SK-N-SH (cell line): ENCODE results near the gene EIF2B5. TPM values are rescaled to one million over a fixed set of nuclear protein-coding genes. Genes with fewer than 3 reads are reported as not detected.

Experiments
- CTCF ChIA-PET: fragments of 300-600, 350-600 bp; formaldehyde crosslinking; extraction: SDS; loops from one replicate; lab custom pipeline; 2021; lab: Yijun Ruan, JAX
- POLR2A ChIA-PET: fragments of 350-600 bp; sonication (Branson Sonifier 250); formaldehyde crosslinking; extraction: SDS; loops from one replicate; lab custom pipeline; 2020; ENCODE audit warnings: antibody characterized with exemption, inconsistent platforms; lab: Yijun Ruan, JAX
- DNase-seq: peaks from one replicate; pipeline ENCODE4 v3.0.0; 2012
- H2AFZ ChIP-seq: fragments of 200-600 bp; sonication (generic); 2 replicates; pipeline ENCODE4 v1.8.1; 2016; ENCODE audit warnings: antibody characterized with exemption, mild to moderate bottlenecking, low read depth
- H3F3A ChIP-seq: fragments of 200-600 bp; sonication (generic); replicated peaks from 2 replicates; pipeline ENCODE3; 2016; ENCODE audit warnings: antibody characterized with exemption, mild to moderate bottlenecking; ENCODE audit not compliant: insufficient read depth
- H3K27ac ChIP-seq, 2 experiments: fragments of 200-500 bp in 1 of 2; fragments of 200-600 bp in 1 of 2; sonication (Bioruptor generic) in 1 of 2; sonication (generic), shearing (Covaris generic) in 1 of 2; 2 replicates each; pipeline versions ENCODE4 v1.5.1 to v1.6.1; 2014 to 2016; ENCODE audit warnings: low read depth in 2 of 2, inconsistent platforms in 1 of 2, low read length in 1 of 2, mild to moderate bottlenecking in 1 of 2, mixed read lengths in 1 of 2
- H3K27me3 ChIP-seq: fragments of 200-600 bp; sonication (generic), shearing (Covaris generic); 2 replicates; pipeline ENCODE4 v1.6.1; 2016; ENCODE audit warnings: mixed run types; ENCODE audit not compliant: insufficient read depth
- H3K36me3 ChIP-seq, 2 experiments: fragments of 200-500 bp in 1 of 2; fragments of 200-600 bp in 1 of 2; sonication (Bioruptor generic) in 1 of 2; sonication (generic) in 1 of 2; replicated peaks in 1 of 2; 2 replicates each; pipeline versions ENCODE3 to v1.5.1; 2014 to 2016; ENCODE audit warnings: low read length in 1 of 2, mild to moderate bottlenecking in 1 of 2; ENCODE audit not compliant: insufficient read depth in 2 of 2, control insufficient read depth in 1 of 2
- H3K4me1 ChIP-seq, 2 experiments: fragments of 200-500 bp in 1 of 2; fragments of 200-600 bp in 1 of 2; sonication (Bioruptor generic) in 1 of 2; sonication (generic), shearing (Covaris generic) in 1 of 2; 2 replicates each; pipeline versions ENCODE4 v1.5.1 to v1.6.1; 2014 to 2016; ENCODE audit warnings: low read depth in 1 of 2, low read length in 1 of 2, mixed run types in 1 of 2; ENCODE audit not compliant: insufficient read depth in 2 of 2, control insufficient read depth in 1 of 2
- H3K4me2 ChIP-seq: fragments of 200-600 bp; sonication (generic), shearing (Covaris generic); 2 replicates; pipeline ENCODE4 v1.6.1; 2017; ENCODE audit warnings: mixed run types
- H3K4me3 ChIP-seq, 2 experiments: fragments of 200-500 bp in 1 of 2; fragments of 200-600 bp in 1 of 2; sonication (Bioruptor generic) in 1 of 2; sonication (generic), shearing (Covaris generic) in 1 of 2; 2 replicates each; pipeline versions ENCODE4 v1.5.1 to v1.8.1; 2014 to 2016; ENCODE audit warnings: low read depth in 2 of 2, inconsistent platforms in 1 of 2, low read length in 1 of 2, mild to moderate bottlenecking in 1 of 2, mixed read lengths in 1 of 2, moderate library complexity in 1 of 2
- H3K79me2 ChIP-seq: fragments of 200-600 bp; sonication (generic); 2 replicates; pipeline ENCODE4 v1.8.1; 2017; ENCODE audit warnings: mild to moderate bottlenecking; ENCODE audit not compliant: insufficient read depth
- H3K9ac ChIP-seq: fragments of 200-600 bp; sonication (generic); 2 replicates; pipeline ENCODE4 v1.6.1; 2017; ENCODE audit warnings: mixed run types
- H3K9me2 ChIP-seq: fragments of 200-600 bp; sonication (generic); 2 replicates; pipeline ENCODE4 v1.6.1; 2017; ENCODE audit warnings: mixed run types
- H3K9me3 ChIP-seq: fragments of 200-600 bp; sonication (generic); 2 replicates; pipeline ENCODE4 v1.6.1; 2017; ENCODE audit warnings: mixed run types, mild to moderate bottlenecking, moderate library complexity
- H4K20me1 ChIP-seq: fragments of 200-600 bp; sonication (generic); 2 replicates; pipeline ENCODE4 v1.6.1; 2017; ENCODE audit warnings: mild to moderate bottlenecking, mixed run types; ENCODE audit not compliant: insufficient read depth
- CHD2 ChIP-seq: fragments of 150-350 bp; IDR thresholded peaks from 2 replicates; pipeline ENCODE4 v1.6.1; 2018; ENCODE audit warnings: low read length; ENCODE audit not compliant: partially characterized antibody
- EP300 ChIP-seq, 2 experiments: IDR thresholded peaks; 2 replicates each; pipeline versions ENCODE4 v1.4.0 to v1.6.1; 2012; ENCODE audit warnings: borderline replicate concordance in 1 of 2, low read depth in 1 of 2, low read length in 1 of 2
- FOXM1 ChIP-seq: IDR thresholded peaks from 2 replicates; pipeline ENCODE4 v1.4.0; 2012; ENCODE audit warnings: low read depth, mild to moderate bottlenecking
- GABPA ChIP-seq: IDR thresholded peaks from 2 replicates; pipeline ENCODE4 v1.4.0; 2012; ENCODE audit warnings: low read depth, mild to moderate bottlenecking
- GATA2 ChIP-seq: sonication (generic); formaldehyde crosslinking; IDR thresholded peaks from 2 replicates; pipeline ENCODE4 v1.5.0; 2020; ENCODE audit warnings: mild to moderate bottlenecking, missing genetic modification reagents
- IRF3 ChIP-seq: fragments of 150-350 bp; IDR thresholded peaks from 2 replicates; pipeline ENCODE4 v1.6.1; 2016; ENCODE audit warnings: mild to moderate bottlenecking, low read depth, low read length
- MEF2A ChIP-seq: IDR thresholded peaks from 2 replicates; pipeline ENCODE4 v1.4.0; 2012; ENCODE audit warnings: low read depth, borderline replicate concordance
- NRF1 ChIP-seq: IDR thresholded peaks from 2 replicates; pipeline ENCODE4 v1.6.1; 2012; ENCODE audit warnings: low read depth, mild to moderate bottlenecking, low read length
- PBX3 ChIP-seq: IDR thresholded peaks from 2 replicates; pipeline ENCODE4; 2012
- POLR2AphosphoS5 ChIP-seq: IDR thresholded peaks from 2 replicates; pipeline ENCODE4 v1.6.1; 2012; ENCODE audit warnings: low read depth, low read length
- RFX5 ChIP-seq: IDR thresholded peaks from 2 replicates; pipeline ENCODE4 v1.6.1; 2012; ENCODE audit warnings: mild to moderate bottlenecking, improper control_type of control experiment, low read length
- RXRA ChIP-seq: IDR thresholded peaks from 2 replicates; pipeline ENCODE4 v1.4.0; 2012; ENCODE audit warnings: low read depth, mild to moderate bottlenecking, borderline replicate concordance
- SIN3A ChIP-seq: IDR thresholded peaks from 2 replicates; pipeline ENCODE4 v1.6.1; 2012; ENCODE audit warnings: low read depth, mild to moderate bottlenecking, low read length, moderate library complexity, borderline replicate concordance
- TAF1 ChIP-seq: IDR thresholded peaks from 2 replicates; pipeline ENCODE4 v1.6.1; 2012; ENCODE audit warnings: low read depth, mild to moderate bottlenecking, low read length, moderate library complexity, borderline replicate concordance
- USF1 ChIP-seq: IDR thresholded peaks from 2 replicates; pipeline ENCODE4 v1.4.0; 2012; ENCODE audit warnings: low read depth, borderline replicate concordance
- YY1 ChIP-seq: IDR thresholded peaks from 2 replicates; pipeline ENCODE4 v1.4.0; 2012; ENCODE audit warnings: low read depth, mild to moderate bottlenecking
- WGBS: methylation state at CpG from one replicate; pipeline ENCODE4 v1.1.6; 2017; ENCODE audit warnings: low lambda C conversion rate; 5-methylcytosine and 5-hydroxymethylcytosine counted together
- polyA plus RNA-seq, 3 experiments: library from polyadenylated mRNA; depleted of rRNA; stranded (reverse); fragments of >200 nt; gene quantifications; 2 replicates each; pipeline ENCODE4 v1.2.3, GENCODE V29; 2012
- TF ChIP-seq, protein P1 (sequence below): fragments of 200-600 bp; sonication (generic); IDR thresholded peaks from 2 replicates; pipeline ENCODE4 v1.6.1; 2017; ENCODE audit warnings: antibody characterized with exemption, mild to moderate bottlenecking, moderate library complexity
- TF ChIP-seq, protein P2 (sequence below): IDR thresholded peaks from 2 replicates; pipeline ENCODE4 v1.6.1; 2012; ENCODE audit warnings: mild to moderate bottlenecking, low read depth, low read length, moderate library complexity

The EIF2B5 gene
- polyA plus RNA-seq, 1 of the 3 experiments (the other 2 are of a cell fraction), result 46.8 TPM

- TF ChIP-seq TAF1, result no peak
- TF ChIP-seq PBX3, result no peak
- TF ChIP-seq, all 33 proteins: peak for 0
Observed at GRCh38 chr3:184132945-184133344, 2.2 kb upstream of the EIF2B5 start (continued).

DNA sequence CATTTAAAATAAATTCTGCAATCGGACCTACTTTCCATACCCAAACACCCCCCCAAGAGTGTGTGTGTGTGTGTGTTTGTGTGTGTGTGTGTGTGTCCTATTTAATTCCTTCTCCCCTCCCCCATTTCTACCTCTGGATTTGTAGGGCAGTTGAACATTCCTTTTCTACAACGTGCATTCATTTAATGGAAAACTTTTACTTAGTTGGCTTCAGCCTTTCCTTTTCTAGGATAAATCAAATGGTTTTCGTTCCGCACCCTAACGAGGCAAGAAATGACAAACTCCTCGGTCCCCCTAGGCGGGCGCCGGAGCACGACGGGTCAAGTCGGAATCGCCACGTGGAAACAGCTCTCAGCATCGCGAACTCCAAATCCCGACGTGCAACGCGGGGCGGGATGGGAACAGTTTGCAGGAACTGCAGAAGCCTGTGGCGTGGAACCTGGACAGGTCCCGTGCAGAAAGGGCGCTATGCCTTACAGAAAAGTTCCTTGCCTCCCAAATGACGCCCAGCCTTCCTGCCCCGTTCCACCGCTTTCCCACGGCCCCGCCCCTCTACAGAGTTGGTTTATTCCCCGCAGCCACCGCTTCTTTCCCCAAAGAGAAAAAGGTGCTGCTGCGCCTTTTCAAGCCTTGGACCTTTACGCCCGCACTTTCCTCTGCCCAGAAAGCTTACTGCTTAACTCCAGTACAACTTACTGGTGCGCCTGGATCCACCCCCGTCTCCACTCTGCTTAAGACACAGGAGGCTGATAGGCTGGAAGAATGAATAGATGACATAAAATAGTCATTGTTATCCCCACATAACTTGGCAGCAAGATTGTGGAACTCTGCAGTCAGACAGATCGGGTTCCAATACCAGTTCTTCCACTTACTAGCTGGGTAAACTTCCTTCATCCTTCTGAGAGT lies 1.1 kb upstream of the EIF2B5 start:
- POLR2A ChIA-PET, result interaction anchor here (1.0 to 1.3 kb wide), 2 partner anchors 22 to 119 kb away, joined by 3 to 9 read pairs; partner anchors contain the start of gene DVL3
- TF ChIP-seq, protein P1, sequence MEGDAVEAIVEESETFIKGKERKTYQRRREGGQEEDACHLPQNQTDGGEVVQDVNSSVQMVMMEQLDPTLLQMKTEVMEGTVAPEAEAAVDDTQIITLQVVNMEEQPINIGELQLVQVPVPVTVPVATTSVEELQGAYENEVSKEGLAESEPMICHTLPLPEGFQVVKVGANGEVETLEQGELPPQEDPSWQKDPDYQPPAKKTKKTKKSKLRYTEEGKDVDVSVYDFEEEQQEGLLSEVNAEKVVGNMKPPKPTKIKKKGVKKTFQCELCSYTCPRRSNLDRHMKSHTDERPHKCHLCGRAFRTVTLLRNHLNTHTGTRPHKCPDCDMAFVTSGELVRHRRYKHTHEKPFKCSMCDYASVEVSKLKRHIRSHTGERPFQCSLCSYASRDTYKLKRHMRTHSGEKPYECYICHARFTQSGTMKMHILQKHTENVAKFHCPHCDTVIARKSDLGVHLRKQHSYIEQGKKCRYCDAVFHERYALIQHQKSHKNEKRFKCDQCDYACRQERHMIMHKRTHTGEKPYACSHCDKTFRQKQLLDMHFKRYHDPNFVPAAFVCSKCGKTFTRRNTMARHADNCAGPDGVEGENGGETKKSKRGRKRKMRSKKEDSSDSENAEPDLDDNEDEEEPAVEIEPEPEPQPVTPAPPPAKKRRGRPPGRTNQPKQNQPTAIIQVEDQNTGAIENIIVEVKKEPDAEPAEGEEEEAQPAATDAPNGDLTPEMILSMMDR, result no peak
- TF ChIP-seq MEF2A (no peak), TAF1 (peak; percentile 44; the same call in 1 of the 2 replicates), POLR2AphosphoS5 (peak; percentile 59; the same call in 1 of the 2 replicates), USF1 (peak; percentile 66), PBX3 (no peak), FOXM1 (no peak), RXRA (no peak), CHD2 (peak; percentile 41), EP300 (IDR thresholded peaks at IDR 0.05; ENCODE audit: borderline replicate concordance in 1 of 2, low read depth in 1 of 2, low read length in 1 of 2) (no peak), SIN3A (peak; percentile 84; the same call in 1 of the 2 replicates), IRF3 (0 out of 2 replicates have a peak, but pooled peaks have one; percentile 29), NRF1 (no peak), YY1 (no peak), RFX5 (no peak), GATA2 (no peak), GABPA (peak; percentile 80)
- TF ChIP-seq, protein P2, sequence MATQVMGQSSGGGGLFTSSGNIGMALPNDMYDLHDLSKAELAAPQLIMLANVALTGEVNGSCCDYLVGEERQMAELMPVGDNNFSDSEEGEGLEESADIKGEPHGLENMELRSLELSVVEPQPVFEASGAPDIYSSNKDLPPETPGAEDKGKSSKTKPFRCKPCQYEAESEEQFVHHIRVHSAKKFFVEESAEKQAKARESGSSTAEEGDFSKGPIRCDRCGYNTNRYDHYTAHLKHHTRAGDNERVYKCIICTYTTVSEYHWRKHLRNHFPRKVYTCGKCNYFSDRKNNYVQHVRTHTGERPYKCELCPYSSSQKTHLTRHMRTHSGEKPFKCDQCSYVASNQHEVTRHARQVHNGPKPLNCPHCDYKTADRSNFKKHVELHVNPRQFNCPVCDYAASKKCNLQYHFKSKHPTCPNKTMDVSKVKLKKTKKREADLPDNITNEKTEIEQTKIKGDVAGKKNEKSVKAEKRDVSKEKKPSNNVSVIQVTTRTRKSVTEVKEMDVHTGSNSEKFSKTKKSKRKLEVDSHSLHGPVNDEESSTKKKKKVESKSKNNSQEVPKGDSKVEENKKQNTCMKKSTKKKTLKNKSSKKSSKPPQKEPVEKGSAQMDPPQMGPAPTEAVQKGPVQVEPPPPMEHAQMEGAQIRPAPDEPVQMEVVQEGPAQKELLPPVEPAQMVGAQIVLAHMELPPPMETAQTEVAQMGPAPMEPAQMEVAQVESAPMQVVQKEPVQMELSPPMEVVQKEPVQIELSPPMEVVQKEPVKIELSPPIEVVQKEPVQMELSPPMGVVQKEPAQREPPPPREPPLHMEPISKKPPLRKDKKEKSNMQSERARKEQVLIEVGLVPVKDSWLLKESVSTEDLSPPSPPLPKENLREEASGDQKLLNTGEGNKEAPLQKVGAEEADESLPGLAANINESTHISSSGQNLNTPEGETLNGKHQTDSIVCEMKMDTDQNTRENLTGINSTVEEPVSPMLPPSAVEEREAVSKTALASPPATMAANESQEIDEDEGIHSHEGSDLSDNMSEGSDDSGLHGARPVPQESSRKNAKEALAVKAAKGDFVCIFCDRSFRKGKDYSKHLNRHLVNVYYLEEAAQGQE, result 0 out of 2 replicates have a peak, but pooled peaks have one; percentile 5

More for the DNA sequence above, 1.1 kb upstream of the EIF2B5 start:
- H3K36me3 ChIP-seq, result peaks cover 3 to 9% of the 10 kb centered on the region in 2 experiments
- no peaks in the 10 kb centered on the region for H3K9me2 ChIP-seq
- H3K9me3 ChIP-seq, result no peaks in the 10 kb centered on the region
- H3K4me1 ChIP-seq, result peaks cover 0 to 8% of the 10 kb centered on the region in 2 experiments; a peak in 3 of 4 replicates
- CTCF ChIA-PET, result interaction anchor here (0.9 to 4.0 kb wide), 8 partner anchors 11 to 249 kb away, joined by 3 to 31 read pairs (median 6); partner anchors contain the start of genes ABCC5, EEF1AKMT4 and PARL
- H3F3A ChIP-seq, result peaks cover 10% of the 10 kb centered on the region
- peak overlapping the region; percentile 75 for H2AFZ ChIP-seq
- 2% methylated on average over 28 of the region's 37 CpGs for WGBS
- H3K27ac ChIP-seq, result peak overlapping the region; percentile 70 to 86
- H3K9ac ChIP-seq, result peak overlapping the region; percentile 92; the same call in 1 of the 2 replicates
- H3K27me3 ChIP-seq, result no peaks in the 10 kb centered on the region
- peak; percentile 79 for DNase-seq
- peak overlapping the region; percentile 82 to 96 for H3K4me3 ChIP-seq
- H4K20me1 ChIP-seq, result no peaks in the 10 kb centered on the region
- H3K4me2 ChIP-seq, result peak overlapping the region; percentile 90
- H3K79me2 ChIP-seq, result peaks cover 49% of the 10 kb centered on the region
